Smooth muscle cell (in vitro differentiated cells): Measurements from ENCODE around the gene ZNF212. TPM values are rescaled to one million over a fixed set of nuclear protein-coding genes. Genes with fewer than 3 reads are reported as not detected.

Source experiments
- DNase-seq: peaks from one replicate; lab custom pipeline; 2025; ENCODE audit not compliant: unreplicated experiment; lab: John Stamatoyannopoulos, UW
- H2AFZ ChIP-seq: fragments of 200-600 bp; sonication (generic); 2 replicates; pipeline ENCODE4 v1.6.0; 2016; ENCODE audit warnings: antibody characterized with exemption, low read depth, mild to moderate bottlenecking
- H3F3A ChIP-seq: fragments of 200-600 bp; sonication (generic); 2 replicates; pipeline ENCODE4 v1.6.0; 2017; ENCODE audit warnings: antibody characterized with exemption, low read depth
- H3K27ac ChIP-seq: fragments of 200-600 bp; sonication (generic); 2 replicates; pipeline ENCODE4 v1.5.1; 2016; ENCODE audit warnings: low read depth, mild to moderate bottlenecking
- H3K27me3 ChIP-seq: fragments of 200-600 bp; sonication (generic); 2 replicates; pipeline ENCODE4 v1.6.1; 2016; ENCODE audit warnings: low read depth, mild to moderate bottlenecking
- H3K36me3 ChIP-seq: fragments of 200-600 bp; sonication (generic); 2 replicates; pipeline ENCODE4 v1.5.1; 2016; ENCODE audit warnings: low read depth
- H3K4me1 ChIP-seq: fragments of 200-600 bp; sonication (generic); 2 replicates; pipeline ENCODE4 v1.5.1; 2016; ENCODE audit warnings: low read depth
- H3K4me2 ChIP-seq: fragments of 200-600 bp; sonication (generic); 2 replicates; pipeline ENCODE4 v1.6.0; 2016; ENCODE audit warnings: mild to moderate bottlenecking
- H3K4me3 ChIP-seq: fragments of 200-600 bp; sonication (generic); 2 replicates; pipeline ENCODE4 v1.5.1; 2016; ENCODE audit warnings: mild to moderate bottlenecking
- H3K79me2 ChIP-seq: fragments of 200-600 bp; sonication (generic); 2 replicates; pipeline ENCODE4 v1.6.0; 2016; ENCODE audit warnings: low read depth, mild to moderate bottlenecking
- H3K9ac ChIP-seq: fragments of 200-600 bp; sonication (generic); 2 replicates; pipeline ENCODE4 v1.6.0; 2016; ENCODE audit warnings: low read depth
- H3K9me3 ChIP-seq: fragments of 200-600 bp; sonication (generic); replicated peaks from 2 replicates; pipeline ENCODE4 v1.5.1; 2016; ENCODE audit warnings: low read depth
- H4K20me1 ChIP-seq: fragments of 200-600 bp; sonication (generic); 2 replicates; pipeline ENCODE4 v1.6.0; 2016; ENCODE audit warnings: low read depth
- WGBS: methylation state at CpG from one replicate; pipeline ENCODE4 v1.1.7; 2016; ENCODE audit warnings: low lambda C conversion rate; 5-methylcytosine and 5-hydroxymethylcytosine counted together
- polyA plus RNA-seq: library from polyadenylated mRNA; unstranded; fragments of >200 nt; fragmentation: Nextera tagmentation; extraction: Ambion mirVana; gene quantifications from 2 replicates; pipeline ENCODE4 v1.2.1, GENCODE V29; 2016
- total RNA-seq: library from RNA; depleted of rRNA; stranded (reverse); fragments of >200 nt; gene quantifications from 2 replicates; pipeline ENCODE4 v1.2.3, GENCODE V29; 2014
- TF ChIP-seq, protein P1 (sequence below): fragments of 200-600 bp; sonication (generic); IDR thresholded peaks from 2 replicates; pipeline ENCODE4 v1.5.1; 2017; ENCODE audit warnings: borderline replicate concordance, mild to moderate bottlenecking, antibody characterized with exemption; ENCODE audit not compliant: insufficient read depth, poor library complexity, severe bottlenecking

Gene ZNF212
- total and polyA plus RNA-seq, 2 experiments from 2014 or later, result 4.6 to 7.7 TPM

- Histone ChIP-seq H3K27ac (no peak overlapping the region), H3K36me3 (peaks cover 4% of the 10 kb centered on the region)
- DNase-seq, result no peak
These were observed 17.1 kb downstream of the ZNF212 start for GRCh38 chr7:149256568-149256967.

DNA sequence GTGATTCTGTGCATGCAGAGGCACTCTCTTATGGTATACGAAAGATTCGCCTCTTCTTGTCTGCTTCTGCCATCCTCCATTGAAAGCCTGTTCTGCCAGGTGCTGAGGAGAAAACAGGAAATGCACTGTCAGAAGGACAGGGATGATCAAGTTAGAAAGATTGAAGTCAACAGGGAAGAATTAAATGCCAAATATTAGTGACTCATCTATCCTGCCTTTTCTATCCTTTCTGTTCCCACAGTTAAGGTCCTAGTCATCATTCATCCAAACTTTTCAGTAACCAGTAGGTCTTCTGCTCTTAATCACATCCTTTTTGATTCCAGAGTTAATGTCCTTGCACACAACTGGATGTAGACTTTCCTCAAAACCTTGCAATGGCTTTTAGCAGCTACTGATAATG is 17.7 kb downstream of the ZNF212 start:
- DNase-seq, result no peak
- Histone ChIP-seq H3K4me3 (no peak overlapping the region), H3K79me2 (no peaks in the 10 kb centered on the region), H3K9me3 (no peaks in the 10 kb centered on the region), H4K20me1 (no peaks in the 10 kb centered on the region), H3F3A (peaks cover 4% of the 10 kb centered on the region), H3K27me3 (no peaks in the 10 kb centered on the region), H3K27ac (no peak overlapping the region), H3K9ac (no peak overlapping the region), H3K4me1 (peaks cover 6% of the 10 kb centered on the region), H3K36me3 (peaks cover 4% of the 10 kb centered on the region), H2AFZ (no peak overlapping the region), H3K4me2 (no peak overlapping the region)
- WGBS, result 91% methylated on average over 2 of the region's 2 CpGs
- TF ChIP-seq, protein P1, sequence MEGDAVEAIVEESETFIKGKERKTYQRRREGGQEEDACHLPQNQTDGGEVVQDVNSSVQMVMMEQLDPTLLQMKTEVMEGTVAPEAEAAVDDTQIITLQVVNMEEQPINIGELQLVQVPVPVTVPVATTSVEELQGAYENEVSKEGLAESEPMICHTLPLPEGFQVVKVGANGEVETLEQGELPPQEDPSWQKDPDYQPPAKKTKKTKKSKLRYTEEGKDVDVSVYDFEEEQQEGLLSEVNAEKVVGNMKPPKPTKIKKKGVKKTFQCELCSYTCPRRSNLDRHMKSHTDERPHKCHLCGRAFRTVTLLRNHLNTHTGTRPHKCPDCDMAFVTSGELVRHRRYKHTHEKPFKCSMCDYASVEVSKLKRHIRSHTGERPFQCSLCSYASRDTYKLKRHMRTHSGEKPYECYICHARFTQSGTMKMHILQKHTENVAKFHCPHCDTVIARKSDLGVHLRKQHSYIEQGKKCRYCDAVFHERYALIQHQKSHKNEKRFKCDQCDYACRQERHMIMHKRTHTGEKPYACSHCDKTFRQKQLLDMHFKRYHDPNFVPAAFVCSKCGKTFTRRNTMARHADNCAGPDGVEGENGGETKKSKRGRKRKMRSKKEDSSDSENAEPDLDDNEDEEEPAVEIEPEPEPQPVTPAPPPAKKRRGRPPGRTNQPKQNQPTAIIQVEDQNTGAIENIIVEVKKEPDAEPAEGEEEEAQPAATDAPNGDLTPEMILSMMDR, result no peak

More at GRCh38 chr7:149256568-149256967, 17.1 kb downstream of the ZNF212 start:
- peaks cover 4% of the 10 kb centered on the region for H3F3A ChIP-seq
- no peaks in the 10 kb centered on the region for H3K27me3 ChIP-seq
- H3K9ac ChIP-seq, result no peak overlapping the region
- no peak overlapping the region for H3K4me3 ChIP-seq
- 97% methylated on average over 4 of the region's 4 CpGs for WGBS
- H3K9me3 ChIP-seq, result no peaks in the 10 kb centered on the region
- H4K20me1 ChIP-seq, result no peaks in the 10 kb centered on the region
- peaks cover 5% of the 10 kb centered on the region for H3K4me1 ChIP-seq
- TF ChIP-seq, protein P1, result no peak
- no peaks in the 10 kb centered on the region for H3K79me2 ChIP-seq
- no peak overlapping the region for H3K4me2 ChIP-seq
- no peak overlapping the region for H2AFZ ChIP-seq

- H3K4me3 ChIP-seq, result peak overlapping the region; percentile 54
- no peak for DNase-seq
- TF ChIP-seq, protein P1, result no peak
- peaks cover 14% of the 10 kb centered on the region for H3K79me2 ChIP-seq
- no peaks in the 10 kb centered on the region for H3K9me3 ChIP-seq
- peaks cover 4% of the 10 kb centered on the region for H3F3A ChIP-seq
- H3K4me1 ChIP-seq, result peaks cover 12% of the 10 kb centered on the region
- peak overlapping the region; percentile 79 for H2AFZ ChIP-seq
- H3K36me3 ChIP-seq, result no peaks in the 10 kb centered on the region
- no peaks in the 10 kb centered on the region for H4K20me1 ChIP-seq
- H3K9ac ChIP-seq, result peak overlapping the region; percentile 74
- peak overlapping the region; percentile 85 for H3K4me2 ChIP-seq
- no peaks in the 10 kb centered on the region for H3K27me3 ChIP-seq
- WGBS, result 8% methylated on average over 16 of the region's 16 CpGs
- peak overlapping the region; percentile 82 for H3K27ac ChIP-seq
These were observed 21.9 kb downstream of the ZNF212 start for GRCh38 chr7:149261316-149261828.

DNA sequence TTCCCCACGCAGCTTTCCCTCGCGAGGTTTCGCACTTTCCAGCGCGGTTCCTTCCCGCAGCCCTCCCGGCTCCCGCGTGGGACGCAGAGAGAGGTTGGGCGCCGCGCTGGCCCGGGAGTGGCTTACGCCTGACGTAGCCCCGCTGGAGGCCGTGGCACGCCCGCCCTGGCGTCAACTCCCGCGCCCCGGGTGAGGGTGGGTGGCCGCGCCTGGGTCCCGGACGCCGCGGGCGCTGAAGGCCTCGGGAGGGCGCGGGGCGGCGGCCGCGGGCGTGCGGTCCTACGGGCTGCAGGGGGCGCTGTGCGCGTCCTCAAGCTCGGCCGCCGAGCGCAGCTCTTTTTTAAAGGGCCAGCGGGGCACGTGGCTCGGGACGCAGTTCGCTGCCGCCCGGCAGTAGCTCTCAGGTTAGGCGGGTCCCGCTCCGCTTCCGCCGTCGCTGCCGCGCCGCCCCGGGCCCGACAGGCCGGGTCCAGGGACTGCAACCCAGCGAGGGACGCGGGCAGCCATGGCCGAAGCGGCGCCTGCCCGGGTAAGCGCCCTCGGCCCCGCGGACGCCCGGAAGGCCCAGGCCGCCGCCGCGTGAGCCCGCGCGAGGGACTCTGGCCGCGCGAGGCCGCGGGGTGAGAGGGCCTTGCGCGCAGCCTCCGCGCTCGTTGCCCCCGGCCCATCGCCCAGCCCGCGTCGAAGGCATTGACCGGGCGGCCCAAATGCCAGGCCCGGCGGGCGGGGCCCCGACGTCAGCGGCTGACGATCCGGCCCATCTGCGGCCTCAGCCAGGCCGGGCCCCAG is 22.6 kb downstream of the ZNF212 start, which contains the start of gene ZNF783:
ZNF783 (plus strand) TSS at position 368 of the 789 bp plus-strand sequence; CDS start at position 506, 138 bp downstream.
- Histone ChIP-seq H3K27ac (peak within 1 kb of the TSS; percentile 82), H3K9ac (peak within 1 kb of the TSS; percentile 74), H3K27me3 (no peaks in the 10 kb centered on the region), H3F3A (peaks cover 4% of the 10 kb centered on the region), H3K79me2 (peaks cover 14% of the 10 kb centered on the region), H3K4me1 (peaks cover 12% of the 10 kb centered on the region), H3K4me3 (peak within 1 kb of the TSS; percentile 54), H3K36me3 (no peaks in the 10 kb centered on the region), H2AFZ (peak within 1 kb of the TSS; percentile 80), H3K4me2 (peak within 1 kb of the TSS; percentile 85), H3K9me3 (no peaks in the 10 kb centered on the region), H4K20me1 (no peaks in the 10 kb centered on the region)
- 2% methylated on average over 73 of the region's 115 CpGs for WGBS
- peak; percentile 66 for DNase-seq
- TF ChIP-seq, protein P1, result peak; percentile 84
